H9 (cell line): Measurements from ENCODE around the gene NCL. TPM values are rescaled to one million over a fixed set of nuclear protein-coding genes. Genes with fewer than 3 reads are reported as not detected.

Experiments
- DNase-seq: peaks from one replicate; pipeline ENCODE4 v3.0.0-alpha.2; 2017
- H2AFZ ChIP-seq: one replicate; pipeline ENCODE4 v1.6.1; 2013; ENCODE audit warnings: mild to moderate bottlenecking, low read length, control low read depth, moderate library complexity
- H2AK5ac ChIP-seq: 2 replicates; pipeline ENCODE4 v1.6.1; 2013; ENCODE audit warnings: low read length, control low read depth, mixed read lengths; ENCODE audit not compliant: insufficient read length
- H2BK120ac ChIP-seq: one replicate; pipeline ENCODE4 v1.6.1; 2013; ENCODE audit warnings: low read depth, mild to moderate bottlenecking, low read length, control low read depth, inconsistent platforms; ENCODE audit not compliant: poor library complexity, severe bottlenecking
- H2BK12ac ChIP-seq: 2 replicates; pipeline ENCODE4 v1.6.1; 2013; ENCODE audit warnings: low read length, control low read depth, mixed read lengths, low read depth; ENCODE audit not compliant: insufficient read length
- H2BK15ac ChIP-seq: 2 replicates; pipeline ENCODE4 v1.6.1; 2013; ENCODE audit warnings: low read depth, low read length, control low read depth
- H2BK20ac ChIP-seq: one replicate; pipeline ENCODE4 v1.6.1; 2013; ENCODE audit warnings: low read depth, mild to moderate bottlenecking, low read length, control low read depth, inconsistent platforms; ENCODE audit not compliant: poor library complexity, severe bottlenecking
- H2BK5ac ChIP-seq: 2 replicates; pipeline ENCODE4 v1.6.1; 2013; ENCODE audit warnings: low read length, control low read depth, mixed read lengths; ENCODE audit not compliant: insufficient read length
- H3K14ac ChIP-seq: 2 replicates; pipeline ENCODE4 v1.6.1; 2013; ENCODE audit warnings: low read length, control low read depth; ENCODE audit not compliant: insufficient read depth
- H3K18ac ChIP-seq: 2 replicates; pipeline ENCODE4 v1.6.1; 2013; ENCODE audit warnings: low read depth, mild to moderate bottlenecking, mixed read lengths, low read length, control low read depth; ENCODE audit not compliant: insufficient read length
- H3K23ac ChIP-seq: 2 replicates; pipeline ENCODE4 v1.6.1; 2013; ENCODE audit warnings: low read length, control low read depth, mixed read lengths, low read depth; ENCODE audit not compliant: insufficient read length
- H3K23me2 ChIP-seq: 2 replicates; pipeline ENCODE4 v1.6.1; 2013; ENCODE audit warnings: low read depth, mild to moderate bottlenecking, mixed read lengths, low read length, control low read depth; ENCODE audit not compliant: insufficient read length, poor library complexity, severe bottlenecking
- H3K27ac ChIP-seq: 2 replicates; pipeline ENCODE4 v1.5.1; 2013; ENCODE audit warnings: low read length, control low read depth, mixed read lengths, low read depth; ENCODE audit not compliant: insufficient read length
- H3K27me3 ChIP-seq: 2 replicates; pipeline ENCODE4 v1.6.1; 2013; ENCODE audit warnings: low read length, control low read depth, inconsistent platforms; ENCODE audit not compliant: insufficient read depth
- H3K4ac ChIP-seq: 2 replicates; pipeline ENCODE4 v1.6.1; 2013; ENCODE audit warnings: low read depth, mild to moderate bottlenecking, control low read depth, inconsistent platforms, low read length, moderate library complexity
- H3K4me1 ChIP-seq: 2 replicates; pipeline ENCODE4 v1.6.1; 2013; ENCODE audit warnings: low read length, control low read depth, inconsistent platforms; ENCODE audit not compliant: insufficient read depth
- H3K4me2 ChIP-seq: 2 replicates; pipeline ENCODE4 v1.6.1; 2013; ENCODE audit warnings: low read length, control low read depth, mixed read lengths; ENCODE audit not compliant: insufficient read length, insufficient read depth
- H3K56ac ChIP-seq: 2 replicates; pipeline ENCODE4 v1.6.1; 2013; ENCODE audit warnings: low read depth, mild to moderate bottlenecking, mixed read lengths, low read length, control low read depth; ENCODE audit not compliant: insufficient read length
- H3K79me1 ChIP-seq: 2 replicates; pipeline ENCODE4 v1.6.1; 2013; ENCODE audit warnings: low read depth, mild to moderate bottlenecking, moderate library complexity, low read length, control low read depth, inconsistent platforms; ENCODE audit not compliant: insufficient read depth, poor library complexity, severe bottlenecking
- H3K79me2 ChIP-seq: 2 replicates; pipeline ENCODE4 v1.6.1; 2013; ENCODE audit warnings: low read length, control low read depth, inconsistent platforms; ENCODE audit not compliant: insufficient read depth
- H3K9ac ChIP-seq: 2 replicates; pipeline ENCODE4 v1.6.1; 2013; ENCODE audit warnings: low read length, control low read depth, mixed read lengths; ENCODE audit not compliant: insufficient read length; ENCODE audit errors: extremely low read depth
- H3K9me3 ChIP-seq: one replicate; pipeline ENCODE4 v1.6.1; 2013; ENCODE audit warnings: low read depth, low read length, inconsistent platforms; ENCODE audit not compliant: control insufficient read depth
- H3T11ph ChIP-seq: one replicate; pipeline ENCODE4 v1.6.1; 2013; ENCODE audit warnings: mild to moderate bottlenecking, low read length, control low read depth, inconsistent platforms
- H4K20me1 ChIP-seq: one replicate; pipeline ENCODE4 v1.6.1; 2013; ENCODE audit not compliant: control insufficient read depth, insufficient read length, insufficient read depth
- H4K5ac ChIP-seq: 2 replicates; pipeline ENCODE4 v1.6.1; 2013; ENCODE audit warnings: low read depth, mild to moderate bottlenecking, mixed read lengths, low read length, control low read depth; ENCODE audit not compliant: insufficient read length
- H4K8ac ChIP-seq: replicated peaks from 2 replicates; pipeline ENCODE4 v1.6.1; 2013; ENCODE audit warnings: low read length, control low read depth, mixed read lengths, low read depth; ENCODE audit not compliant: insufficient read length
- H4K91ac ChIP-seq: 2 replicates; pipeline ENCODE4 v1.6.1; 2013; ENCODE audit warnings: low read depth, mild to moderate bottlenecking, moderate library complexity, mixed read lengths, low read length, control low read depth; ENCODE audit not compliant: insufficient read length
- H3K27ac Mint-ChIP-seq, 3 experiments: 2 replicates in 2 of 3; 3 replicates in 1 of 3; pipeline ENCODE4 v1.8.0; 2020 to 2021; ENCODE audit warnings: mixed read lengths in 3 of 3, mild to moderate bottlenecking in 1 of 3, moderate library complexity in 1 of 3
- H3K27me3 Mint-ChIP-seq: 2 replicates; pipeline ENCODE4 v1.8.0; 2021; ENCODE audit warnings: low read depth, mild to moderate bottlenecking, moderate library complexity, mixed read lengths
- H3K36me3 Mint-ChIP-seq, 3 experiments: 2 replicates in 2 of 3; 3 replicates in 1 of 3; pipeline ENCODE4 v1.8.0; 2020 to 2021; ENCODE audit warnings: low read depth in 3 of 3, mixed read lengths in 3 of 3; ENCODE audit not compliant: insufficient read depth in 1 of 3
- H3K4me1 Mint-ChIP-seq, 2 experiments: 2 replicates each; pipeline ENCODE4 v1.8.0; 2020; ENCODE audit warnings: mixed read lengths in 2 of 2
- H3K4me3 Mint-ChIP-seq, 2 experiments: 2 replicates in 1 of 2; 3 replicates in 1 of 2; pipeline ENCODE4 v1.8.0; 2020 to 2021; ENCODE audit warnings: mild to moderate bottlenecking in 2 of 2, mixed read lengths in 2 of 2, moderate library complexity in 1 of 2
- H3K9me3 Mint-ChIP-seq, 2 experiments: 2 replicates in 1 of 2; 3 replicates in 1 of 2; pipeline ENCODE4 v1.8.0; 2020; ENCODE audit warnings: mild to moderate bottlenecking in 2 of 2, mixed read lengths in 2 of 2, moderate library complexity in 1 of 2
- CTCF ChIP-seq: fragments of 200-600 bp; sonication (generic); conservative IDR thresholded peaks from 3 replicates; pipeline ENCODE4 v1.8.0; 2021; ENCODE audit warnings: antibody characterized with exemption, mild to moderate bottlenecking
- WGBS: extraction: QIAGEN DNeasy Blood & Tissue Kit; methylation state at CpG from one replicate; pipeline ENCODE4 v1.1.7; 2013; ENCODE audit warnings: missing lambda C conversion rate, low lambda C conversion rate, mixed read lengths; ENCODE audit not compliant: insufficient read length; ENCODE audit errors: extremely low coverage; 5-methylcytosine and 5-hydroxymethylcytosine counted together
- total RNA-seq: library from RNA; stranded (reverse); gene quantifications from 2 replicates; pipeline ENCODE4 v1.2.1, GENCODE V29; 2021

The NCL gene
- total RNA-seq, 1 experiment from 2014 or later, result 1,269 TPM

GRCh38 chr2:231411831-231412617 is 52.3 kb downstream of the NCL start:
- Mint-ChIP-seq H3K4me3 (peak overlapping the region; percentile 62 to 77), H3K4me1 (peaks cover 51 to 56% of the 10 kb centered on the region in 2 experiments), H3K9me3 (peaks cover 16 to 26% of the 10 kb centered on the region in 2 experiments), H3K27ac (peak overlapping the region; percentile 100; a peak in 6 of 7 replicates), H3K36me3 (peaks cover 3 to 12% (median 7%) of the 10 kb centered on the region in 3 experiments; a peak in 5 of 7 replicates), H3K27me3 (no peaks in the 10 kb centered on the region; the same call in 1 of the 2 replicates)
- Histone ChIP-seq H2BK15ac (no peak overlapping the region), H4K5ac (peak overlapping the region; percentile 13), H3K27ac (no peak overlapping the region), H3K4ac (no peak overlapping the region), H3K4me1 (peaks cover 9% of the 10 kb centered on the region; the same call in 1 of the 2 replicates), H3K79me2 (no peaks in the 10 kb centered on the region), H3K14ac (peak overlapping the region; percentile 96), H4K20me1 (no peaks in the 10 kb centered on the region), H2BK5ac (no peak overlapping the region), H3K27me3 (no peaks in the 10 kb centered on the region), H3K23ac (no peak overlapping the region), H3K9me3 (no peaks in the 10 kb centered on the region), H3T11ph (no peak overlapping the region), H2BK120ac (no peak overlapping the region), H4K8ac (no peak overlapping the region), H4K91ac (no peak overlapping the region), H3K23me2 (peaks cover 9% of the 10 kb centered on the region), H3K56ac (no peak overlapping the region), H3K4me2 (peak overlapping the region; percentile 63), H2AFZ (no peak overlapping the region), H2BK20ac (no peak overlapping the region), H2BK12ac (no peak overlapping the region), H2AK5ac (no peak overlapping the region), H3K18ac (peak overlapping the region; percentile 88), H3K9ac (peak overlapping the region; percentile 64), H3K79me1 (no peaks in the 10 kb centered on the region)
- TF ChIP-seq CTCF, result peak; percentile 96
- peak; percentile 94 for DNase-seq
- WGBS, result no CpG with 5 or more reads among the region's 67 CpGs
